GM12892 (cell line): Measurements from ENCODE around the gene SMARCA2.

Source experiments
- DNase-seq: peaks from one replicate; pipeline ENCODE4 v3.0.0; 2011; ENCODE audit not compliant: insufficient read length
- FAIRE-seq: peaks from 2 replicates; lab custom pipeline; 2011; peaks lifted over from hg19 to GRCh38; lab: Jason Lieb, UNC
- POLR2A ChIP-seq: IDR thresholded peaks from 2 replicates; pipeline ENCODE4 v1.6.1; 2011; ENCODE audit warnings: low read depth, low read length, control low read depth
- POLR2AphosphoS5 ChIP-seq: IDR thresholded peaks from 2 replicates; pipeline ENCODE4 v1.6.1; 2011; ENCODE audit warnings: low read depth, low read length, control low read depth
- TAF1 ChIP-seq: IDR thresholded peaks from 2 replicates; pipeline ENCODE4 v1.6.1; 2011; ENCODE audit warnings: low read depth, mild to moderate bottlenecking, control low read depth, low read length, borderline replicate concordance

Gene SMARCA2

GRCh38 chr9:2083479-2083878 is 68.3 kb downstream of the SMARCA2 start:
- no peak for FAIRE-seq
- no peak for TF ChIP-seq TAF1
- TF ChIP-seq POLR2AphosphoS5: no peak
- TF ChIP-seq POLR2A: no peak
- DNase-seq: no peak

DNA sequence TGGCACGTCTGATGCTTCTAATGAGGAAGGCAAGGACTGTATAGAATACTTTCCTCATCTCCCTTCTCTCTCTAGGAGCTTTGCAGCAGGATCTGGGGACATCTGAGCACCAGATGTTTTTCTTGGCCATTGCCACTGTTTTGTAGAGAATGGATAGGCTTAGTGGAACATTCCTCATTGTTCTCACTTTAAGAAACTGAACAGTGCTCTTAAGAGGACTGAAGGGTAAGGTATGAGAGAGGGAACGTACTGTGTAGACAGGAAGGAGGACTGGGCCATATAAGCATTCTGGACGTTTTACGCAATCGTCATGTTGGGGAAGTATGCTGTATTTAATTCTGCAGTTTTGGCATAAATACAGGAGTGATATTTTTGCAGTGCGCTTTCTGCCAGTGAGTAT is 70.6 kb downstream of the SMARCA2 start:
- TF ChIP-seq POLR2A (no peak), TAF1 (no peak), POLR2AphosphoS5 (no peak)

DNA sequence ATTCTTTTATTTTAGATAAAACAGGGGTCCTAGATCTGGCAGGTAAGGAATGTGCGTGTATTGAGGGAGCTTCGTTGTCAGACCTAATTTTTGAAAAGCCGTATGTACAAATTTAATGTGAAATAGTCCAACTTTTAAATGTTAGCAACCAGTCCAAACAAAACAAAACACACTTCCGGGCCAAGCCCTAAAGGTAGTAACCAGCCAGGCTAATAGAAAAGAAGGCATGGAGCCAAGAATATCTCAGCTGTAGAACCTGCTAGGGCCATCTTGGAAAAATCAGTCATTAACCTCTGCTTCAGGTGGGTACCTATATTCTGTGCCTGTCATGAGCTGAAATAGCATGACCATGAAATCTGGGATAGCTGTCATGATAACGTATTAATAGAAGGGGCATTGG is 71.0 kb downstream of the SMARCA2 start:
- no peak for TF ChIP-seq TAF1
- no peak for TF ChIP-seq POLR2A
- no peak for TF ChIP-seq POLR2AphosphoS5
- DNase-seq: no peak
- no peak for FAIRE-seq

More for the DNA sequence above, 70.6 kb downstream of the SMARCA2 start:
- no peak for FAIRE-seq
- no peak for DNase-seq

GRCh38 chr9:2086971-2087370 is 71.8 kb downstream of the SMARCA2 start:
- DNase-seq: no peak
- FAIRE-seq: peak; percentile 14
- no peak for TF ChIP-seq POLR2A
- no peak for TF ChIP-seq TAF1
- TF ChIP-seq POLR2AphosphoS5: no peak

DNA sequence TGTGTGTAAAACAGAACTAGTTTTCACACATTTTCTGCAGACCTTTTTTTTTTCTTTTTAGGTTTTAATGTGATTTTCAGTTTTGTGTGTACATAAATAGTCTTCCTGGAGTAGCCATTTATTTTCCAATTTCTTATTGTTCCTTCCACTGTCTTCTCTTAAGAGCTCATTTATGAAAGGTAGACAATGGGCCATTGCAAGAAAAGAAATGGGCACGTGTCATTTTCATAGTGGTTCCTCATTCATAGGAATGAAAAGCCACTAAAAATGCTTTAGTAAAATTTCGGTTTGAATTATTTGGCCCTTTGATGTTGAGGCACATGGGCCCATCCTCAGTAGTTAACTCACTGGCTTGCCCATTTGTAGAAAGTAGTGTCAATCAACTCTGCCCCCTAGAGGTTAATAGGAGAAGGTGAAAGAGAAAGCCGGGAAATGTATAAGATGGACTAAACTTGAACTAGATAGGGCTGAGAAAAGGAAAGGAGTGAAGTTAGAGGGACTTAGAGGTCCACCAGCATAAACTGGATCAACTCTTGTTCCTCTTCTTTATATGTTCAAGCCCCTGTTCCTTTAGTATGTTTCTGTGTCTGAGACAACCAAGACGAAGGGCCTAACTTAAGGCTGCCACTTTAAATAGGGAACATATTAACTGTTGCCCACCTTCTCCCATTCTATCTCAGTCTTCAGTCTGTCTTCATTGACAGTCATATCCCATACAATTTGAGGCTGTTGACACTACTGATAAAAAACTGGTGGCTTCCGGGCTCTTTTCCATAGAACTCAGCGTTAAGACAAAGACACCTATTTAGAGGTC is 72.6 kb downstream of the SMARCA2 start:
- no peak for TF ChIP-seq POLR2A
- no peak for TF ChIP-seq TAF1
- no peak for TF ChIP-seq POLR2AphosphoS5
- FAIRE-seq (peak; percentile 92), DNase-seq (peak; percentile 17)

DNA sequence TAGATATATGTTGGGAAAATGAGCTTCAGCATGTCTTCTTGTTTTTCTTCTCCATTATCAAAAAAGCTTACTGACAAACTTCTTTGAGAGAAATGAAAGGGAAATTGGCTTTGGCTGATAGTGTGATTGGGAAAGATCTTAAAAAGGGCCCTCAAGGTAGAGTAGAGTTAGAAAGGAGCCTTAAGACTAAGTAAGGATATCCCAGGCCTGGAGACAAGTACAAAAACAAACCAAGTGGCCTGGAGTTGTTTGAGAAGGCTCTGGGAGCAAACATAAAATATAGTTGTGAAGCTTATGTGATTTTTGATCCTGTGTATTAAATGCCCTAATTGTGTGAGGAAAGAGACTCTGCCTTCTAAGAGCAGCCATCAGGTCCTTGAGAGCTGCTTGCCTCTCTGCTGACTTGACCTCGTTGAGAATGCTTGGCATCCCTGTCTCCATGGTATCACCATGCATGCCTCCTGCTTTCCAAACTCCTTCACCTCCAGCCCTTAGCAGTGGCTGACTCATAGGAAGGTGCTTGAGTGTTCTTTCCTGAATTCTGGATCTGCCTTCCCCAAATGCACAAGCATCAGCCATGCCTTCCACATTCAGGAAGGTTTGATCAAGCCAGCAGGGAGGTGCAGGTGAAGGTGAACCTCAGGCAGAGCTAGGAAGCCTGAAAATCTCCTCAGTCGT is 78.9 kb downstream of the SMARCA2 start:
- no peak for TF ChIP-seq POLR2A
- TF ChIP-seq POLR2AphosphoS5: no peak
- TF ChIP-seq TAF1: no peak
- no peak for FAIRE-seq
- no peak for DNase-seq

DNA sequence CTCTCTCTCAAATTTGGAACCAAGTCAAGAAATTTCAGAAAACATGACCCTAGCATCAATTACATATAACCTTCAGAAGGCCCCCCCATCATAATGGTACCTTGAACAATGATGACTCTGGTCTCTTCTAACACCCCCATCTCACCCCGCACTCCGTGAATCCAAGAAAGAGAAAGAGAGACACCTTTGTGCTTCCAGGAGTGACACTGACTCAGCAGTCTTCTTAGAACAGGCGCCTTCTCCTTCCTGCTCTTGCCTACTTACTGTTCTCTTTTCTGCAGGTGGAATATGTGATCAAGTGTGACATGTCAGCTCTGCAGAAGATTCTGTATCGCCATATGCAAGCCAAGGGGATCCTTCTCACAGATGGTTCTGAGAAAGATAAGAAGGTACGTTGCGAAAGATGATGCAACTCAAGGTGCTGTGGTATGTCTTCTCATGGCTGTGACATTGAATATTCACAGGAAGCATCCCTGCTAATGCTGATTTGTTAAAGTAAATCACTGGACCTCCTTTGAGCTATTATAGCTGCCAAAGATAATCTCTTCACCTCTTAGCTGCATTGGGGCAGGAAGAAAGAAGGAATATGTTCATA is 81.3 kb downstream of the SMARCA2 start:
- DNase-seq (no peak), FAIRE-seq (no peak)
- TF ChIP-seq POLR2A (no peak), TAF1 (no peak), POLR2AphosphoS5 (no peak)

DNA sequence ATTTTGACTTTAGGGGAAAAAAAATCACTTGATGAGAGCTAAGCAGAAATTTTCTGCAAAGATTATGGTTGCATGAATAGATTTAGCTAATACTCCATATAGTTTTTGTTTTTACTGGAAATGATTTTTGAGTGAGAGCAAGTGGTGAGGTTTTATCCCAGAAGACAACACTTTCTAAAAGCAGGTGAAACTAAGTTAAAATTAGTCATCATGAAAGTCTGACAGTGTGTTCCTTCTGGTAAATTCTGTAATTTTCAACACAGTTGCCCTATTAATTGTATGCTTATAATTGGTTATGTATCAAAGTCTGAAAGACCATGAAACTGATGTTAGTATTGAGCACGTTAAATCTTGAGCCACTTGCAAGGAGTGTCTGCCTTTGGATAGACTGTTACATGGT is 91.5 kb downstream of the SMARCA2 start:
- no peak for TF ChIP-seq TAF1
- no peak for TF ChIP-seq POLR2AphosphoS5
- TF ChIP-seq POLR2A: no peak
- DNase-seq (no peak), FAIRE-seq (peak; percentile 60)

- DNase-seq: no peak
- no peak for FAIRE-seq
- TF ChIP-seq TAF1: no peak
- TF ChIP-seq POLR2A: no peak
- no peak for TF ChIP-seq POLR2AphosphoS5
Measured at GRCh38 chr9:2107906-2108451, 92.8 kb downstream of the SMARCA2 start.

DNA sequence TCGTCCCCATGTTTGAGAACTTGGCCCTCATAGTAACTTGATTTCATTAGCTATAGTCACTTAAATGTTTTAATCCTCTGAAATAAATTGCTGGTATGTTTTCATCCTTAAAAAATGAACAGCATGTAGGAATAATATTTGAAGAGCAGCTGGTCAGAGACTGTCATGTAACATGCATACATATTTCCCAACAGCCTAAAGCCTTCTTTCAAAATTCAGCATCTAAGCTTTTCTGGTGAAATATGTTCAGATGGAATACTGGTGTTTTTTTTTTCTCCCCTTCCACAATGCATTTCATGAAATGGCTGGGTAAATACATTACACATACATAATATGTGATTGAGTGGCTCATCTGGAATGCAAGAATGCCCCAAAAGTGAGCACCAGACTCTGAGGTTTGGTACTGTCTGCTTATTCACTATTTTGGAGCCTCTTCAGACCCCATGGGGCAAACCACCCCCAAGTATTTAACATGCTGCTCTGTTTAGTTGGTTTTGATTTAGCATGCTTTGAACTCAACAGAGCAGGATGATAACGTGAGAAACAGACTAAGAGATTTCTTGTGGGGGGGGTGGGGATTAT is 94.0 kb downstream of the SMARCA2 start:
- TF ChIP-seq POLR2AphosphoS5 (no peak), POLR2A (no peak), TAF1 (no peak)
- FAIRE-seq (no peak), DNase-seq (no peak)

GRCh38 chr9:2110036-2110435 is 94.9 kb downstream of the SMARCA2 start:
- no peak for FAIRE-seq
- TF ChIP-seq TAF1 (no peak), POLR2AphosphoS5 (no peak), POLR2A (no peak)
- no peak for DNase-seq
